ENCODE measurements around the gene ECE2.
A peak's percentile ranks its signal among the peaks of the same experiment; 100 is the strongest.

The ECE2 gene

DNA sequence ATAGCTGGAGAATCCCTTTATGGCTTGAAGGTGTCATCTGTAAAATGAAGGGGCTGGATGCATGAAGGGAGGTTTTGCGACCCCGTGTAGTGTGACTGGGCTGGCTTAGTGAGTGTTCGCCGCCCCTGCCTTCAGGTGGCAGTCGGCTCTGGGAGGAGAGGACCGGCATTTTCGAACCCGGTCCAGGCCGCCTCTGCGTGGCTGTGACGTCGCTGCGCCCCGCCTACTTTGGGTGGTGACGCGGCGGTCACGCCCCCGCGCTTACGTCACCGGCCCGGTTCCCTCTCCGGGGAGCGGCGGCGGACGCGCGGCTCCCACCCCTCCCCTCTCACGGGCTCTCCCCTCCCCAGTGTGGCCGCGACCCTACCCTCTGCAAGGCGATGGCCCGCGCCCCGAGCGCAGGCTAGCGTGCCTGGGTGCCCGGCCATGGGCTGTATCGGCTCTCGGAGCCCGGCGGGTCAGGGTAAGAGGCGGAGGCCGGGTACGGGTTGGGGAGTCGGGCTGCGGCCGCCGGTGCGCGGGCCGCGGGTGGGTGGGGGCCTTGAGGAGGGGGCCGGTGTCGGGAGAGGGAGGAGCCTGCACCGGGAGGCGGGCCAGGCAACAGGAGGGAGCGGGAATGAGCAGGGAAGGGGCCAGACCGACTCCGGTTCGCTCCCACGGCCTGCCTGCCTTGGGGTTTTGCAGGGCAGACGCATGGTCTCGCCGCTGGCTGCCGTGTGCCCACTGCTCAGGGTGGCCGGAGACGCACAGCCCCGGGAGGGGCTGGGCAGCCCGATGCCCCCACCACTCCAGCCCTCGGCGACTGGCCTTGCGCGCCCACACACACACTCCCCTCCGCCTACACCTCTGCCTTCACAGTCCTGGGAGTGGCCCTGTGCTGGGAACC is 60.1 kb downstream of the ECE2 start (continued):
- TF ChIP-seq ZNF335 (tag by site-specific recombination; conservative IDR thresholded peaks at IDR 0.05) (peak; percentile 47), ZEB2 (tag by site-specific recombination; IDR thresholded peaks at IDR 0.05) (peak; percentile 76; the same call in 1 of the 2 replicates), OVOL3 (tag by site-specific recombination; IDR thresholded peaks at IDR 0.05) (no peak), ZNF24 (tag by site-specific recombination; IDR thresholded peaks at IDR 0.05) (no peak), BCL11A (tag by site-specific recombination; IDR thresholded peaks at IDR 0.05; ENCODE audit: low read depth) (no peak), ZNF23 (tag by site-specific recombination; IDR thresholded peaks at IDR 0.05; ENCODE audit: borderline replicate concordance) (no peak), ZNF157 (tag by site-specific recombination; IDR thresholded peaks at IDR 0.05) (no peak), ZBTB21 (tag by site-specific recombination; IDR thresholded peaks at IDR 0.05) (peak; percentile 98), ZSCAN16 (tag by site-specific recombination; IDR thresholded peaks at IDR 0.05) (no peak), ZNF830 (tag by site-specific recombination; IDR thresholded peaks at IDR 0.05; ENCODE audit: low read depth) (no peak), KLF7 (tag by site-specific recombination; IDR thresholded peaks at IDR 0.05; ENCODE audit: borderline replicate concordance) (no peak; the same call in 1 of the 2 replicates), ZBTB48 (tag by site-specific recombination; IDR thresholded peaks at IDR 0.05) (no peak), ZNF132 (tag by site-specific recombination; IDR thresholded peaks at IDR 0.05; ENCODE audit: borderline replicate concordance) (no peak), PRDM1 (tag by site-specific recombination; IDR thresholded peaks at IDR 0.05) (no peak; the same call in 1 of the 2 replicates), KLF16 (tag by site-specific recombination; IDR thresholded peaks at IDR 0.05) (peak; percentile 93), ZNF548 (tag by site-specific recombination; IDR thresholded peaks at IDR 0.05) (no peak), KLF10 (tag by site-specific recombination; IDR thresholded peaks at IDR 0.05) (peak; percentile 98), ZNF155 (tag by site-specific recombination; IDR thresholded peaks at IDR 0.05) (no peak), SP7 (tag by site-specific recombination; IDR thresholded peaks at IDR 0.05) (peak; percentile 58), ZNF626 (tag by site-specific recombination; IDR thresholded peaks at IDR 0.05) (no peak), SP3 (tag by site-specific recombination; IDR thresholded peaks at IDR 0.05) (peak; percentile 90), ZFP69B (tag by site-specific recombination; IDR thresholded peaks at IDR 0.05) (no peak), ZNF266 (tag by site-specific recombination; IDR thresholded peaks at IDR 0.05; ENCODE audit: low read depth) (no peak), ZBTB8A (tag by site-specific recombination; IDR thresholded peaks at IDR 0.05) (peak; percentile 64; the same call in 1 of the 2 replicates)
- TF ChIP-seq, protein P1, sequence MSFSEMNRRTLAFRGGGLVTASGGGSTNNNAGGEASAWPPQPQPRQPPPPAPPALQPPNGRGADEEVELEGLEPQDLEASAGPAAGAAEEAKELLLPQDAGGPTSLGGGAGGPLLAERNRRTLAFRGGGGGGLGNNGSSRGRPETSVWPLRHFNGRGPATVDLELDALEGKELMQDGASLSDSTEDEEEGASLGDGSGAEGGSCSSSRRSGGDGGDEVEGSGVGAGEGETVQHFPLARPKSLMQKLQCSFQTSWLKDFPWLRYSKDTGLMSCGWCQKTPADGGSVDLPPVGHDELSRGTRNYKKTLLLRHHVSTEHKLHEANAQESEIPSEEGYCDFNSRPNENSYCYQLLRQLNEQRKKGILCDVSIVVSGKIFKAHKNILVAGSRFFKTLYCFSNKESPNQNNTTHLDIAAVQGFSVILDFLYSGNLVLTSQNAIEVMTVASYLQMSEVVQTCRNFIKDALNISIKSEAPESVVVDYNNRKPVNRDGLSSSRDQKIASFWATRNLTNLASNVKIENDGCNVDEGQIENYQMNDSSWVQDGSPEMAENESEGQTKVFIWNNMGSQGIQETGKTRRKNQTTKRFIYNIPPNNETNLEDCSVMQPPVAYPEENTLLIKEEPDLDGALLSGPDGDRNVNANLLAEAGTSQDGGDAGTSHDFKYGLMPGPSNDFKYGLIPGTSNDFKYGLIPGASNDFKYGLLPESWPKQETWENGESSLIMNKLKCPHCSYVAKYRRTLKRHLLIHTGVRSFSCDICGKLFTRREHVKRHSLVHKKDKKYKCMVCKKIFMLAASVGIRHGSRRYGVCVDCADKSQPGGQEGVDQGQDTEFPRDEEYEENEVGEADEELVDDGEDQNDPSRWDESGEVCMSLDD (tag by site-specific recombination; IDR thresholded peaks at IDR 0.05), result 0 out of 2 replicates have a peak, but pooled peaks have one; percentile 38
- TF ChIP-seq, protein P2, sequence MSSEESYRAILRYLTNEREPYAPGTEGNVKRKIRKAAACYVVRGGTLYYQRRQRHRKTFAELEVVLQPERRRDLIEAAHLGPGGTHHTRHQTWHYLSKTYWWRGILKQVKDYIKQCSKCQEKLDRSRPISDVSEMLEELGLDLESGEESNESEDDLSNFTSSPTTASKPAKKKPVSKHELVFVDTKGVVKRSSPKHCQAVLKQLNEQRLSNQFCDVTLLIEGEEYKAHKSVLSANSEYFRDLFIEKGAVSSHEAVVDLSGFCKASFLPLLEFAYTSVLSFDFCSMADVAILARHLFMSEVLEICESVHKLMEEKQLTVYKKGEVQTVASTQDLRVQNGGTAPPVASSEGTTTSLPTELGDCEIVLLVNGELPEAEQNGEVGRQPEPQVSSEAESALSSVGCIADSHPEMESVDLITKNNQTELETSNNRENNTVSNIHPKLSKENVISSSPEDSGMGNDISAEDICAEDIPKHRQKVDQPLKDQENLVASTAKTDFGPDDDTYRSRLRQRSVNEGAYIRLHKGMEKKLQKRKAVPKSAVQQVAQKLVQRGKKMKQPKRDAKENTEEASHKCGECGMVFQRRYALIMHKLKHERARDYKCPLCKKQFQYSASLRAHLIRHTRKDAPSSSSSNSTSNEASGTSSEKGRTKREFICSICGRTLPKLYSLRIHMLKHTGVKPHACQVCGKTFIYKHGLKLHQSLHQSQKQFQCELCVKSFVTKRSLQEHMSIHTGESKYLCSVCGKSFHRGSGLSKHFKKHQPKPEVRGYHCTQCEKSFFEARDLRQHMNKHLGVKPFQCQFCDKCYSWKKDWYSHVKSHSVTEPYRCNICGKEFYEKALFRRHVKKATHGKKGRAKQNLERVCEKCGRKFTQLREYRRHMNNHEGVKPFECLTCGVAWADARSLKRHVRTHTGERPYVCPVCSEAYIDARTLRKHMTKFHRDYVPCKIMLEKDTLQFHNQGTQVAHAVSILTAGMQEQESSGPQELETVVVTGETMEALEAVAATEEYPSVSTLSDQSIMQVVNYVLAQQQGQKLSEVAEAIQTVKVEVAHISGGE (tag by site-specific recombination; conservative IDR thresholded peaks at IDR 0.05; ENCODE audit: low read depth), result no peak
- TF ChIP-seq, protein P3, sequence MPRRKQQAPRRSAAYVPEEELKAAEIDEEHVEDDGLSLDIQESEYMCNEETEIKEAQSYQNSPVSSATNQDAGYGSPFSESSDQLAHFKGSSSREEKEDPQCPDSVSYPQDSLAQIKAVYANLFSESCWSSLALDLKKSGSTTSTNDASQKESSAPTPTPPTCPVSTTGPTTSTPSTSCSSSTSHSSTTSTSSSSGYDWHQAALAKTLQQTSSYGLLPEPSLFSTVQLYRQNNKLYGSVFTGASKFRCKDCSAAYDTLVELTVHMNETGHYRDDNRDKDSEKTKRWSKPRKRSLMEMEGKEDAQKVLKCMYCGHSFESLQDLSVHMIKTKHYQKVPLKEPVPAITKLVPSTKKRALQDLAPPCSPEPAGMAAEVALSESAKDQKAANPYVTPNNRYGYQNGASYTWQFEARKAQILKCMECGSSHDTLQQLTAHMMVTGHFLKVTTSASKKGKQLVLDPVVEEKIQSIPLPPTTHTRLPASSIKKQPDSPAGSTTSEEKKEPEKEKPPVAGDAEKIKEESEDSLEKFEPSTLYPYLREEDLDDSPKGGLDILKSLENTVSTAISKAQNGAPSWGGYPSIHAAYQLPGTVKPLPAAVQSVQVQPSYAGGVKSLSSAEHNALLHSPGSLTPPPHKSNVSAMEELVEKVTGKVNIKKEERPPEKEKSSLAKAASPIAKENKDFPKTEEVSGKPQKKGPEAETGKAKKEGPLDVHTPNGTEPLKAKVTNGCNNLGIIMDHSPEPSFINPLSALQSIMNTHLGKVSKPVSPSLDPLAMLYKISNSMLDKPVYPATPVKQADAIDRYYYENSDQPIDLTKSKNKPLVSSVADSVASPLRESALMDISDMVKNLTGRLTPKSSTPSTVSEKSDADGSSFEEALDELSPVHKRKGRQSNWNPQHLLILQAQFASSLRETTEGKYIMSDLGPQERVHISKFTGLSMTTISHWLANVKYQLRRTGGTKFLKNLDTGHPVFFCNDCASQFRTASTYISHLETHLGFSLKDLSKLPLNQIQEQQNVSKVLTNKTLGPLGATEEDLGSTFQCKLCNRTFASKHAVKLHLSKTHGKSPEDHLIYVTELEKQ (tag by site-specific recombination; IDR thresholded peaks at IDR 0.05; ENCODE audit: borderline replicate concordance), result no peak
- TF ChIP-seq, protein P4, sequence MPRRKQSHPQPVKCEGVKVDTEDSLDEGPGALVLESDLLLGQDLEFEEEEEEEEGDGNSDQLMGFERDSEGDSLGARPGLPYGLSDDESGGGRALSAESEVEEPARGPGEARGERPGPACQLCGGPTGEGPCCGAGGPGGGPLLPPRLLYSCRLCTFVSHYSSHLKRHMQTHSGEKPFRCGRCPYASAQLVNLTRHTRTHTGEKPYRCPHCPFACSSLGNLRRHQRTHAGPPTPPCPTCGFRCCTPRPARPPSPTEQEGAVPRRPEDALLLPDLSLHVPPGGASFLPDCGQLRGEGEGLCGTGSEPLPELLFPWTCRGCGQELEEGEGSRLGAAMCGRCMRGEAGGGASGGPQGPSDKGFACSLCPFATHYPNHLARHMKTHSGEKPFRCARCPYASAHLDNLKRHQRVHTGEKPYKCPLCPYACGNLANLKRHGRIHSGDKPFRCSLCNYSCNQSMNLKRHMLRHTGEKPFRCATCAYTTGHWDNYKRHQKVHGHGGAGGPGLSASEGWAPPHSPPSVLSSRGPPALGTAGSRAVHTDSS (tag by site-specific recombination; IDR thresholded peaks at IDR 0.05), result no peak

Data from HEK293 (cell line).